Neural cell (in vitro differentiated cells): ENCODE data around the gene NPRL2.

Experiments used
- CTCF ChIP-seq: fragments of 450-650 bp; IDR thresholded peaks from 2 replicates; pipeline ENCODE4 v1.5.1; 2014; ENCODE audit warnings: antibody characterized with exemption, mild to moderate bottlenecking, moderate library complexity; ENCODE audit not compliant: poor library complexity, severe bottlenecking
- EP300 ChIP-seq: fragments of 450-650 bp; conservative IDR thresholded peaks from 2 replicates; pipeline ENCODE4 v1.6.1; 2014; ENCODE audit warnings: antibody characterized with exemption, mild to moderate bottlenecking, moderate library complexity; ENCODE audit not compliant: poor library complexity, severe bottlenecking
- EZH2 ChIP-seq: fragments of 200-600, 300-800 bp; shearing (Covaris generic), sonication (generic); IDR thresholded peaks from 2 replicates; pipeline ENCODE4 v1.6.1; 2014; ENCODE audit warnings: antibody characterized with exemption, low read length, borderline replicate concordance, mild to moderate bottlenecking; ENCODE audit not compliant: insufficient read depth, poor library complexity, severe bottlenecking
- MXI1 ChIP-seq: fragments of 450-650 bp; conservative IDR thresholded peaks from 2 replicates; pipeline ENCODE4 v1.6.1; 2014; ENCODE audit warnings: antibody characterized with exemption, mild to moderate bottlenecking; ENCODE audit not compliant: poor library complexity, severe bottlenecking
- RAD21 ChIP-seq: fragments of 450-650 bp; conservative IDR thresholded peaks from 2 replicates; pipeline ENCODE4 v1.6.1; 2014; ENCODE audit warnings: antibody characterized with exemption, mild to moderate bottlenecking, moderate library complexity
- REST ChIP-seq: IDR thresholded peaks from 2 replicates; pipeline ENCODE4 v1.6.1; 2012; ENCODE audit warnings: borderline replicate concordance
- TAF1 ChIP-seq: IDR thresholded peaks from 2 replicates; pipeline ENCODE4 v1.6.1; 2012; ENCODE audit warnings: low read depth

- TF ChIP-seq REST (no peak), CTCF (no peak), RAD21 (no peak), MXI1 (no peak), TAF1 (no peak), EP300 (no peak), EZH2 (no peak)
Measured at GRCh38 chr3:50339485-50340146, 11.0 kb downstream of the NPRL2 start.
